ENCODE measurements around the gene FUT7. TPM values are rescaled to one million over a fixed set of nuclear protein-coding genes. Genes with fewer than 3 reads are reported as not detected.

Gene FUT7
- total RNA-seq (not detected in 2 replicates), polyA plus RNA-seq (not detected in 2 replicates)

GRCh38 chr9:137031904-137032640 lies at the start of gene FUT7:
TSS of gene FUT7 (minus strand) at chr9:137032088. CDS start at chr9:137031991, 97 bp downstream.
- Histone ChIP-seq H3K4me3 (no peak within 1 kb of the TSS), H3K27ac (no peak within 1 kb of the TSS), H3K27me3 (no peaks in the 10 kb centered on the region), H3K4me1 (ENCODE audit: low read depth) (peaks cover 5% of the 10 kb centered on the region), H3K9me3 (ENCODE audit: low read depth) (no peaks in the 10 kb centered on the region), H3K36me3 (no peaks in the 10 kb centered on the region)
- DNase-seq (ENCODE audit: low read depth in 1 of 2, low spot score in 1 of 2) = no peak
- no peak for TF ChIP-seq CTCF (IDR thresholded peaks at IDR 0.05; ENCODE audit: low read depth, low read length)

GRCh38 chr9:137080260-137081122 lies 48.6 kb upstream of the FUT7 start:
- DNase-seq (ENCODE audit: low read depth in 1 of 2, low spot score in 1 of 2) = no peak
- peaks cover 33% of the 10 kb centered on the region for H3K27me3 ChIP-seq

GRCh38 chr9:137079401-137079787 lies 47.5 kb upstream of the FUT7 start:
- Histone ChIP-seq H3K36me3 (no peaks in the 10 kb centered on the region), H3K27ac (no peak overlapping the region), H3K4me1 (ENCODE audit: low read depth) (no peaks in the 10 kb centered on the region), H3K9me3 (ENCODE audit: low read depth) (no peaks in the 10 kb centered on the region), H3K4me3 (no peak overlapping the region), H3K27me3 (peaks cover 33% of the 10 kb centered on the region)
- DNase-seq (ENCODE audit: low read depth in 1 of 2, low spot score in 1 of 2) = no peak
- no peak for TF ChIP-seq CTCF (IDR thresholded peaks at IDR 0.05; ENCODE audit: low read depth, low read length)

More at GRCh38 chr9:137080260-137081122, 48.6 kb upstream of the FUT7 start:
- Histone ChIP-seq H3K4me1 (ENCODE audit: low read depth) (no peaks in the 10 kb centered on the region), H3K36me3 (no peaks in the 10 kb centered on the region), H3K27ac (no peak overlapping the region), H3K4me3 (no peak overlapping the region), H3K9me3 (ENCODE audit: low read depth) (no peaks in the 10 kb centered on the region)
- no peak for TF ChIP-seq CTCF (IDR thresholded peaks at IDR 0.05; ENCODE audit: low read depth, low read length)

GRCh38 chr9:137078701-137079400 lies 47.0 kb upstream of the FUT7 start:
- TF ChIP-seq CTCF (IDR thresholded peaks at IDR 0.05; ENCODE audit: low read depth, low read length) = no peak
- Histone ChIP-seq H3K4me1 (ENCODE audit: low read depth) (no peaks in the 10 kb centered on the region), H3K9me3 (ENCODE audit: low read depth) (no peaks in the 10 kb centered on the region), H3K27ac (no peak overlapping the region), H3K27me3 (peaks cover 33% of the 10 kb centered on the region), H3K36me3 (no peaks in the 10 kb centered on the region), H3K4me3 (peak overlapping the region; percentile 40)
- no peak for DNase-seq (ENCODE audit: low read depth in 1 of 2, low spot score in 1 of 2)

Measured in cardiac muscle cell (in vitro differentiated cells and primary cell).